ENCODE data around the gene HECW1.
"Not testable (repeated sequence)": the region's sequence is repeated elsewhere in the genome, so short reads cannot be mapped to it uniquely, and the experiment has no call there.

HECW1 gene

DNA sequence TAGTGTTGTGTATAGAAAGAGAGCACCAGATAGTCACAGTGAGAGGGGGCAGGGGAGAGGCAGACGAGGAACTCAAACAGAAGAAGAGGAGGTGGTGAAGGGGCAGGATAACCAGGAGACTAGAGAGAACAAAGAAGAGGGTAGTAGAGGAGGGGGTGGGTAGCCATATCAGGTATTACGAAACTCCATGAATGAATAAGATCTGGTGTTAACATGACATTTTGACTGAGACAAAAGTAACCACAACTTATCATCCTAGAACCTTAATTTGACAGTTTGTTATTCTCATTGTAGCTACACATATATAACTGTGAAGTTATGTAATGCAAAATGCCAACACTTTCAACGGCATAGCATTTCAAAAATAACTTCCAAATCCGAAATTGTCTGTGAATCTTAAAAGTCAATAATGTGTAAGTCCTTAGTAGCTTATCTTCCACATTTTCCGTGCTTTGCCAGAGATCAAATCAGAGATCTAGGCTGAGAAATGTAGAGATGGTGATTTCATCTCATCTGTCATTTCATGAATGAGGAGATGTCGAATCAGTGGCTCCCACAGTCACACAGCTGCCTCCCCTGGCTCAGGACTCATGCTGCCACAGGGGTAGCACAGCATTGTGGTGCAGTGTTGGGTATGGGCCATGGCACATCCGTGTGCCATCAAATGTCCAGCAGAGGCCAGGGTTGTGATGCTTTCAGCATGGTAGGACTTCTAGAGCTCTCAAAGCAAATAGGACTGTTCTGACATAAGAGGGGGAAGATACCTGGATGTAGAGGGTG, 202.1 kb downstream of the HECW1 start:
- no peak for DNase-seq

DNA sequence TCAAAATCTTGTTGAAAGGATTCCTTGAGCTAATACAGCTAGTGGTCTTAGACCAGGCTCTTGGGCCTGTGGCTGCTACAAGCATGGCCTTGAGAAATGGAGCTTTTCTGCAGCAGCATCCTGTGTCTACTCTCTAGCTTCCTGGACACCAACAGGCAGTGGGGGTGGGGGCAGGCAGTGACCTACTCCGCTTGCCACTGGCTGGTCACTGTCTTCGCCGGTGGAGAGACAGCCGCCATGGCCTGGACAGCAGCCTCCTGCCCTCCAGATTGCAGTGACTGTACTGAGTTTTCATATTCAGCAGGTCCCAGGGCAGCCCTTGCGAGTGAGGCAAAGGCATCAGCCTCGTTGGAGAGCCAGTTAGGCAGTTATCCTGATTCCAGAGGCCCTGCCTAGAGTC, 204.6 kb downstream of the HECW1 start:
- DNase-seq: no peak

DNA sequence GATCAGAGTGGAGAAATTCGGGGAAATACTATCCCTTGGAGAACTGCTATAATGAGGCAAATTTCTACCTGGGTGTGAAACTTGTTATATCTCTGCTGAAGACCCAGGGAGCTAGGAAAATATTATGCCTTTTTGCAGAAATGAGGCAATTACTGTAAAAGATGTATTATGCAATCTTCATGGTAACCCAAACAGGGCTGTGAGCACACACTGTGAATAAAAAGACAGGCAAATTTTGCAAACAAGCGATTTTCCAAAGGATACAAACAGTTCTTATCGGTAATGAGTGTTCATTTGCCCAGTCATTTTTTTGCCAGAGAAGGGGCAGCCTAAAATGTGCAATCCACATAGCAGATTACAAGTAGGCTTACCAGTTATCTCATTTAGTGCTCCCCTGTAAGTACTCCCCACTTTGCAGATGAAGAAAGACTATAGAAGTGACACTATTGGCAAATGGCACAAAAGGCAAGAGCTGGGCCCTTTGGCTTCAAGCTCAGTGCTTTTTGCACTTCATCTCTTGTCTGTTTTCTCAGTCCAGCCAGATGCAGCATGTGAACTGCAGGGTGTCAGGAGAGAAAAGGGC, 205.8 kb downstream of the HECW1 start:
- no peak for DNase-seq

DNA sequence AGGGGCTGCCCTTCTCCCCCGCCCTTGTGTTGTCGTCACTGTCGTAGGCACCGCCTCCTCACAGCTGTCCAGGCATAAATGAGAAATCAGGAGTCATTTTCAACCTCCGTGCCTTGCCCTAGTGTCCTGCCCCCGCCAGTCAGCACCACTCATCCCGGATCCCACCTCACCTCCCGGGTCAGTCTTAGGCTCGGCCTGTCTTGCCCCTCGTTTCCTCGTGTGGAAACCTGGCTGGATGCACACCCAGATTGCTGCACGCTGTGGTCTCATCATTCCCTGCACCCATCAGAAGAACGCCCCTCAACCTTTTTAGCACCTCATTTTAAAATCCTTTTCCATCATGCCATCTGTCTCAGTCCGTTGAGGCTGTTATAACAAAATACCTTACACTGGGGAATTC, 213.1 kb downstream of the HECW1 start:
- no peak for DNase-seq

DNA sequence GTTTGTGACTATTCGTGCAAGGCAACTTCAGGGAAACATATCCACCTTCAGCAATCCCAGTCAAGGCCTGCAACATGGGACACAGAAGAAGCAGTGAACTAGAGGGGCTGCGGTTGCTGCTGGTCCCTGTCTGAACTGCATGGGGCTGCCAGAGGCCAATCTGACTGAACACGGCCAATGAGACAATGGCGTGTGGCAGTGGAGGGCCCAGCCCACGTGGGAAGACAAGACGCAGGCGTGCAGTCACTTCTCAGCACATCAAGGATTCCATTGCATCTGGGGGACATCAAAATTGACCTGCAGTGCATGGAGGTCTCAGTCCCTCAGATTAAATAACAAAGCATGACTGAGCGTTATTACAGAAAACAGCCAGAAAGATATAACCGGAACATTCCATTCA, 215.9 kb downstream of the HECW1 start:
- no peak for DNase-seq

DNA sequence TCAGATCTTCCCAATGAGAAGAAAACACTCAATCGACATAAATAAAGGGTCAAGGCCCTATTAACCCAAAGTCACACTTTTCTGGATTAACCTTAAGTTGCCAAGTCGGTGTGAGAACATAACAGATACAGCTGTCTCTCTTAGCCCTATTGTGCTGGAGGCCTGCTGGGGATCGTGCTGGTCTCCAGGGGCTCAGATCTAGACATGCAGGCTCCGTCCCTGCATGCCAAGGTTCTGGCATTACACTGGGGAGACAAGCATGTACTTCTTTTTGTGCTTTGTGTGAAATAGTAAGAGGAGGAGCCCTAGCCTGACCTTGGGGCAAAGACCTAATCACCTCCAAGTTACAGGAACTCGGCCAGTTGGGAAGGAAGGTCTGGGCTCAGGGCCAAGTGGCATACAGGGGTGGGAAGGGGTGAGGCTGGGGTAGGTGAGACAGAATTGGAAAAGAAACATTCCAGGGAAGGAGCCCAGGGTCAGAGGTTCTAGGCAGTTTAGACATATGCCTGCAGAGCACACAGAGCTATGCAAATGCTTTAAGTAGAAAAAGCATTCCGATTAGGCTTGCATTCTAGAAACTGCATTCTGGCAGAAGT, 216.4 kb downstream of the HECW1 start:
- no peak for DNase-seq

DNA sequence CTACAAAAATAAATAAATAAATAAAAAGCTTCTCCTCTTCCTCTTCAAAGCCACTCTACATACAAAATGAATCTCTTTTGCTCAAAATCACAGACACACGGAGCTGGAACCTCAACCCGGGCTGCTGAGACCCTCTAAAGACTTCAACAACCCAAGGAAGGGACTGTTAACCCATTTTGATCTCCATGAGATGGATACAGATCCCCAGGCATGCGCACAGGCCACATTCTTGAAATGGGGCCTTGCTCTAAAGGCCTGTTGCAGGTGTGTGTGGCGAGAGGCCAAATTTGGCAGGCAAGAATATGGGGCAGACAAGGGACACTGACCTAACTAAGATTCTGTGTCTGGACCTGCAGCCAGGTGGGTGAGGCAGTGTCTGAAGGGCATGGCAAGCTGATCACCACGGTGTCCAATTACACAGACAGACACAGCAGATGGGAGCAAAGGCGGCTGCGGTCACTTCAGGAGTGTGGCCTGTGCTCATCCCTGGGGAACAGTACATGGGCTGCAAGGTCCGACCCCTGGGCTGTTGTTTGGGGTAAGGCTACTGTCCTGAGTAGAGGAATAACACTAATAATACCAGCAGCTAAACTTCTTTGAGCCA, 219.8 kb downstream of the HECW1 start:
- no peak for DNase-seq

DNA sequence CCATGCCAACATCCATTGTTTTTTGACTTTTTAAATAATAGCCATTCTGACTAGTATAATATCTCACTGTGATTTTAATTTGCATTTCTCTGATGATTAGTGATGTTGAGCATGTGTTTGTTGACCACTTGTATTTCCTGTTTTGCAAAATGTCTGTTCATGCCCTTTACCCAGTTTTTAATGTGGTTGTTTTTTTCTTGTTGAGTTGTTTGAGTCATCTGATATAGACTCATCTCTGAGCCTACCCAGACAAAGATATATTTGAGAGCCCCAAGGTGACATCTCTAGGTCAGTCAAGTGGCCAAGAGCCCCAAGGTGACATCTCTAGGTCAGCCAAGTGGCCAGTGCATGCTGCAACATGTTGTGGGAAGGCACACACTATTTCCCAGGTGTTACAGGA, 224.7 kb downstream of the HECW1 start:
- DNase-seq: no peak

DNA sequence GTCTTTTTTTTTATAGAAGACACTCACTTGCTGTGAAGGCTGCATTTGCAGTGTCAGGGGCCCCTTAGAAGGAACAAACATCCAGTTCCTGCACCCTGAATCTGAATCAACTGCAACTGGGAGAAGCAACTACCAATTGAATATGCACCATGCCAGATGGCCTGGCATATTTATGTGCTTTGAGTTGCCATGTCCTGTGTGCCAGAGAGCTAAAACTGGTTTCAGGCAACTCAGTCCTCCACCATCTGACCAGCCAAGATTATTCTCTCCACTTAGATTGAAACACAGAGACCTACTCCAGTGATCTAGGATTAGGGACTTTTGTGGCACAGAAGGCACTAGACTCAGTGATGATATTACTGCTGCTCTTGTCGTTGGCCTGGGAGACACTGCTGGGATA, 225.4 kb downstream of the HECW1 start:
- DNase-seq: no peak

DNA sequence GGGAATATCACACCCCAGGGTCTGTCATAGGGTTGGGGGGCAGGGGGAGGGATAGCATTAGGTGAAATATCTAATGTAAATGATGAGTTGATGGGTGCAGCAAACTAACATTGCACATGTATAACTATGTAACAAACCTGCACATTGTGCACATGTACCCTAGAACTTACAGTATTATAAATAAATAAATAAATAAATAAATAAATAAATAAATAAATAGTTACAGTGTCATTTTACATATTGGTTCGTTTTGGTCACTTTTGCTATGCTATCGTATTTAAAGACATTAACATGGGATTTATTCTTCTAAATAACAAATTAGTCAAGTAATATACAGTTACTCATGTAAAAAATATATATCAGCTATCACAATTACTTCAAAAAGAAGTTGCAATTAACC, 228.7 kb downstream of the HECW1 start:
- DNase-seq: no peak

DNA sequence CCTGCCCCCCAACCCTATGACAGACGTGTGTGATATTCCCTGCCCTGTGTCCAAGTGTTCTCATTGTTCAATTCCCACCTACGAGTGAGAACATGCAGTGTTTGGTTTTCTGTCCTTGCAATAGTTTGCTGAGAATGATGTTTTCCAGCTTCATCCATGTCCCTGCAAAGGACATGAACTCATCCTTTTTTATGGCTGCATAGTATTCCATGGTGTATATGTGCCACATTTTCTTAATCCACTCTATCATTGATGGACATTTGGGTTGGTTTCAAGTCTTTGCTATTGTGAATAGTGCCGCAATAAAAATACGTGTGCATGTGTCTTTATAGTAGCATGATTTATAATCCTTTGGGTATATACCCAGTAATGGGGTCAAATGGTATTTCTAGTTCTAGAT, 231.0 kb downstream of the HECW1 start:
- not testable (repeated sequence) for DNase-seq

DNA sequence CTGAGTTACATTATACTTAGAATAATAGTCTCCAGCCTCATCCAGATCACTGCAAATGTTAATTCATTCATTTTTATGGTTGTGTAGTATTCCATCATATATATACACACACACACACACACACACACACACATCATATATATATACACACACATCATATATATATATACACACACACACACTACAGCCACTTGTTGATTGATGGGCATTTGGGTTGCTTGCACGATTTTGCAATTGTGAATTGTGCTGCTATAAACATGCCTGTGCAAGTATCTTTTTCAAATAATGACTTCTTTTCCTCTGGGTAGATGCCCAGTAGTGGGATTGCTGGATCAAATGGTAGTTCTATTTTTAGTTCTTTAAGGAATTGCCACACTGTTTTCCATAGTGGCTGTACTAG, 233.2 kb downstream of the HECW1 start:
- not testable (repeated sequence) for DNase-seq

DNA sequence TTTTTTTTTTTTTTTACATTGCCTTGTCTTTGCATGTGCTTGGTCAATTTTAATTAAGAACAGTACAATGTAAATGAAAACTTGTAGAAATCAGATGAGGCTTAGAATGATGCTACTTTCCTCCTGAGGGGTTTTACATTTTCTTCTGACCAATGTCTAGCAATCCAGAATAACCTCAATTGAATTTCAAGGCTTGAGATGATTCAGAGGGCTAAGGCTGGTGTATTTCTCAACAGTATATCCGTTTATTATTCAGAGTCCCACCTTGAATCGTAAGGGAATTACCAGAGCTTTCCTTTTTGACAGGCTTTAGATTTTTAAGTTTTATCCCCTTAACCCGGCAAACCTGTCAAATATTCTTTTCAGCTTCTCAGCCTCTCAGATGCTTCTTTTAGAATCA, 239.2 kb downstream of the HECW1 start:
- DNase-seq: no peak

DNA sequence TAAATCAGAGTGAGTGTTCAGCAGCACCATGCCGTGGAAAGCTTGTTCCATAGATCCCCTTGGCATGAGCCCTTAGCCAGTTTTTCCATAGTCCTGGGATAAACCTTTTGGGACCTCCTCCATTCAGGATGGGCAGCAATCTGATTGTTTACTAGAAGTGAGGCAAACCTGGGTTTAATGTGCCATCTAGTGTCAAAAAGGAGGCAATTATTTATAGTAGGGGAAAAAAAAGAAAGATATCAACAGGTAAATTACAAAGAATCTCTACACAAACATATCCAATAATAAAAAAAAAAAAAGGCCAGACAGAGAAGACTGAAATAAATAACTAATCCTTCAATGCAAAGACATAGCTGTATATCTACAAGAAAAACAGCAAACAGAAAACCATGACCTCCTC, 241.5 kb downstream of the HECW1 start:
- DNase-seq: no peak

DNA sequence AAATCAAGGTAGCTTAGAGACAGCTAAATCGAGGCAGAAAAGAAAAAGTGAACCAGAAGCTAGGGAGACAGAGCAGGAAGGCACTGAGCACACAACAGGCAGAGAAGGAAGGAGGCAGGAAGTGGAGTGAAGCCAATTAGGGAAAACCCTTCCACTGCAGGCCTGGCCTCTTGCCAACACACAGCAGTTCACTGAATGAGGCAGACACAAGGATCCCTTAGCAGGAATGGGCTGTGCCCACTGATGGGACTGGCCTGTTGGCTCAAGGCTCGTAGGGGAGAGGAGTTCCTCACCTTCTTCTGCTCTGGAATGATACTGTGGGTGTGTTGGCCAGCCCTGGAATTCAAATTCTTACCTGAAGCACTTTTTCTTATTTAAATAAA, 250.2 kb downstream of the HECW1 start:
- DNase-seq: peak in 1 of 2 experiments; percentile 9

DNA sequence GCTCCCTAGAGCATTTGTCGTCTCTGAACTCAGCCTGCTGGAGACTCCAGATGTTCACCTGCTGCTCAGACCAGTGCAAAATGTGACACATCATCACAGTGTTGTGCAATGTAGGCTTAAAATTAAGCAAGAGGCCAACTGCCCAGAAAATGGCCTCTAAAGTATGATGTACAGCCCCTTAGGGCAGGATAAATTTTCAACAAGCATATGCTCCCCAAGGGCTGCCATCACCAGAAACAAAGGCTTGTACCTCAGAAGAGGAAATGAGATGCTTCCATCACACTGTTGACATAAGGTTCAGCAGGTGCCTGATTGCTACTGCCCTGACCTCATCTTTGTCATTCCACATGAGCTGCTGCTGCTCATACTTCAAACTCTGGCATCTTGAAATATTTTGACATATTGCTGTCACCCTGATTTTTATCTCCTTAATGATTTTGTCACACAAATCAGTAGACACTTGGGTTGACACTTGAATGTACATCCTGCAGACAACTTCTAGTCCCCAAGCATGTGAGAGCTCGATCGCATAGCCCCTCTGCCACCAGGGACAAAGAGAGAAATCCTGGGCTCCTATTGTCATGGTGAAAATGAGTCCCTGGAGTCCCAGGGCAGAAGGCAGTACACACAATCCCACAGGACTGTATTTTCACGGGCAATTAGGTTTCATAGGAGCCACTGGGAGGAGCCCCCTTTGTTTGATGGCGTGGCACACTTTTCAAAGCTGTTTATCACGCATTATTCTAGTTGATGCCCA, 250.8 kb downstream of the HECW1 start:
- DNase-seq: no peak

DNA sequence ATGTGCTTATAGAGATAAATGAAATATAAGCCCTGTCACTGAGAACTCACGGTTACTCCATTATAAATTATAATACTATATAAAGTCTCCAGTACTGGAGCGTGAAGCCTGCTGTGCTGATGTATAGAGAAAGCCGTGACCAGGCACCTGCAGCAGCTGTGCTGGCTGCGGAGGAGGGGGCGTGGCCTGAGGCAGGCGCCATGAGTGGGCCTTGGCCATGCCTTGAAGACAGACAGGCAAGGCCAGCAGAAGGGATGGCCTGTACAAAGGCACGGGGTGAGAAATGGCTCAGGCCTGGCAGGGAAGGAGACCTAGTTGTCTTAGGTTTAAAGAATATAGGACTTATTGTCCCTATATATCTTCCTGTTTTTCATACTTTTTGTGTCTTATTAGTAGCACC, 251.9 kb downstream of the HECW1 start:
- DNase-seq: no peak

DNA sequence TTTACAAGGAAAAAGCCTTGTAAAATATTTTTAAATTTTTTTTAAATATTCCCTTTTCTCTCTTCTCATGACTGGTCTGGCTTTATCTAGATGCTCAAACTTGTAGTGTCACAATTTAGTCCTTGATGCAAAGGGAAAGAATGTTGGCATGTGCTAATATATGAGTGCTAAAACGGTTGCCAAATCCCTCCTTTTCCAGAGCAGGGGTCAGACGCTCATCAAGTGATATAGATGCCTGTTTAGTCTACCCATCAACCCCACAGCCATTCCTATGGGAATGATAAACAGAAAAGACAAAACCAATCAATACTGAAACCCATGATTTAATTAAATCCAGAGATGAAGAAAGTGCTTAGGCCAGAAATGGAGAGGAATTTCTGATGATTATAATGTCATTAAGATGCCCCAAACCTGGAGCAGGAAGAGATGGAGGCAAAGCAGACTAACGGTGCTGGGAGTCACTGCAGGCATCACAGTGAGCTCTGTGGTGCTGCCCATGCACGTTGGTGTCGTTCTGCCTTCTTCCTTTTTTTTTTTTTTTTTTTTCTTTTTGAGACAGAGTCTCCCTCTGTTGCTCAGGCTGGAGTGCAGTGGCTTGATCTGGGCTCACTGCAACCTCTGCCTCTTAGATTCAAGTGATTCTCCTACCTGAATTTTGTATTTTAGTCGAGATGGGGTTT, 260.4 kb downstream of the HECW1 start:
- DNase-seq: no peak

DNA sequence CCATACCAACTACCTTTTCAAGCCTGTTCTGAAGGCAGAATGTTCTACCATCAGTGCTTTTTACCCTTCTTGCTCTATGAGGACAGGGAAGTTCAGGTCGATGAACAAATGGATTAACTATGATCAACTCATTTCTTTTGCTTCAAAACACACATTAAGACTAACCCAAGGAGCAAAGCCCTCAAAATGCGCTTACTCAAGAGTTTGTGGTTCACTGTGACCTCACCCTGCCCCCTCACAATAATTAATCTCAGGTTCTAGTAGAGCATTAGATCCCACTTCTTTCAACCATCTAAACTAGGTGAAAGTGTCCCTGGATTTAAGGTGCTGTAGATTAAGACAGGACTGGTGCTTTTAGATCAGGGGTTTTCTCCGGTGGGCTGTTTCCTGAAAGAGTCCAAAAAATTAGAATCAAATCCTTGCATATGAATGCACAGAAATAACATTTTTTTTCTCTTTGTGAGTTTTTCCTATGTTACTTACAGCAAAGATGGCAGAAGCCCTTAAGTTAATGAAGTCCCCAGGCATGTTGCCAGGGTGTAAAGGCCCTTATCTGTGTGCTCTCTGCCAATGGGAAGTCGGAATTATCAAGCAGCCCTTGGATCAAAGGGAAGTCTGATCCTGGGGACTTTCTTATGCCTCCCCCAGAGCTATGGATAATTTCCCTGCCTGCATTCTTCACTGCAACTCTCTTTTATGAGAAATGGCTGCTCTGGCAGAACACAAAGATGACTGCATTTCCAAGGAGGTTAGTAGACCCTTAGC, 264.9 kb downstream of the HECW1 start:
- no peak for DNase-seq

DNA sequence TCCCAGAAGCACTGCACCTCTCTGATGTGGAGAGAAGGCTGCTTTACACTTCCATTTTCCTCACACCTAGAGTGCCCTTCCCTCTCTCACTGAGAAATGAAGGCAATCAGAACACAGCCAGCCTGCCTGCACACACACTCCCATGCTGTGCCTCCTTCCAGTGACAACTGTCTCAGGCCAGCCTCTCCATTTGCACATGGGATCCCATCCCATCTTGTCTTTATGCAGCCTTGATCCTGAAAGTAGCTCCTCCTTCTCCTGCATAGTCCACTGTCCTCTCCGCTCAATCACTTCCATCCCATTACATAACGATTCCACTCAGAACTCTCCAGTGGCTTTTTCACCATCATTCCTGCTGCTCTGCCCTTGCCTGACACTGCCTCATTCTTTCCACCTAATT, 266.8 kb downstream of the HECW1 start:
- no peak for DNase-seq

DNA sequence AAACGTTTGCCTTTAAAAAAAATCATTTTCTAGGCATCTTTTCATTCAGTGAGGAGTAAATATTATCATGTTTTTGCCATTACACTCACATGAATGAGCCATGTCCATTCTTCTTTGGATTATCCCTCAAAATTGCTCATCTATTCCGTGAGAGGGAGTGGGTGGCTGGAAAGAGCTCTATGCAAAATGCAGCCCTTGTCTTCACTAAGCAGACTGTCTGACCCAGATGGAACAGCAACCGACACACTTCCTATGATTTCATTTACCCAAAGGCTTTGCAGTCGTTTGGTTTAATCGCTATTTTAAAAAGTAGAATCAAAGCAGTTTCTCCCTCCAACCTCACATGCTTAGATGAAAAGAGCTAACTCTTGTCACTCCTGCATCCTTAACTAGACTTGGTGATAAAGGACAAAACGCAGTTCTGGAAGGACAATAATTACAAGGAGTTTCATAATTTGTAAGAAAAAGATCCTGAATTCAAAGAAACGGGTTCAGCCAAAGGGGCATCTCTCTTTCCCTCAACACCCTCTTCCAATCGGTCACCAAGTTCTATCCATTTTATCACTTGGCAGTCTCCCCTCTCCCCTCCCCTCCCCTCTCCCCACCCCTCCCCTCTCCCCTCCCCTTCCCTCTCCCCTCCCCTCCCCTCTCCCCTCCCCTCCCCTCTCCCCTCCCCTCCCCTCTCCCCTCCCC, 272.3 kb downstream of the HECW1 start:
- no peak for DNase-seq
